H9 (cell line): Measurements from ENCODE around the gene MITF. TPM values are rescaled to one million over a fixed set of nuclear protein-coding genes. Genes with fewer than 3 reads are reported as not detected.

Experiments
- DNase-seq: peaks from one replicate; pipeline ENCODE4 v3.0.0-alpha.2; 2017
- H2AFZ ChIP-seq: one replicate; pipeline ENCODE4 v1.6.1; 2013; ENCODE audit warnings: mild to moderate bottlenecking, low read length, control low read depth, moderate library complexity
- H2AK5ac ChIP-seq: 2 replicates; pipeline ENCODE4 v1.6.1; 2013; ENCODE audit warnings: low read length, control low read depth, mixed read lengths; ENCODE audit not compliant: insufficient read length
- H2BK120ac ChIP-seq: one replicate; pipeline ENCODE4 v1.6.1; 2013; ENCODE audit warnings: low read depth, mild to moderate bottlenecking, low read length, control low read depth, inconsistent platforms; ENCODE audit not compliant: poor library complexity, severe bottlenecking
- H2BK12ac ChIP-seq: 2 replicates; pipeline ENCODE4 v1.6.1; 2013; ENCODE audit warnings: low read length, control low read depth, mixed read lengths, low read depth; ENCODE audit not compliant: insufficient read length
- H2BK15ac ChIP-seq: 2 replicates; pipeline ENCODE4 v1.6.1; 2013; ENCODE audit warnings: low read depth, low read length, control low read depth
- H2BK20ac ChIP-seq: one replicate; pipeline ENCODE4 v1.6.1; 2013; ENCODE audit warnings: low read depth, mild to moderate bottlenecking, low read length, control low read depth, inconsistent platforms; ENCODE audit not compliant: poor library complexity, severe bottlenecking
- H2BK5ac ChIP-seq: 2 replicates; pipeline ENCODE4 v1.6.1; 2013; ENCODE audit warnings: low read length, control low read depth, mixed read lengths; ENCODE audit not compliant: insufficient read length
- H3K14ac ChIP-seq: 2 replicates; pipeline ENCODE4 v1.6.1; 2013; ENCODE audit warnings: low read length, control low read depth; ENCODE audit not compliant: insufficient read depth
- H3K18ac ChIP-seq: 2 replicates; pipeline ENCODE4 v1.6.1; 2013; ENCODE audit warnings: low read depth, mild to moderate bottlenecking, mixed read lengths, low read length, control low read depth; ENCODE audit not compliant: insufficient read length
- H3K23ac ChIP-seq: 2 replicates; pipeline ENCODE4 v1.6.1; 2013; ENCODE audit warnings: low read length, control low read depth, mixed read lengths, low read depth; ENCODE audit not compliant: insufficient read length
- H3K23me2 ChIP-seq: 2 replicates; pipeline ENCODE4 v1.6.1; 2013; ENCODE audit warnings: low read depth, mild to moderate bottlenecking, mixed read lengths, low read length, control low read depth; ENCODE audit not compliant: insufficient read length, poor library complexity, severe bottlenecking
- H3K27ac ChIP-seq: 2 replicates; pipeline ENCODE4 v1.5.1; 2013; ENCODE audit warnings: low read length, control low read depth, mixed read lengths, low read depth; ENCODE audit not compliant: insufficient read length
- H3K27me3 ChIP-seq: 2 replicates; pipeline ENCODE4 v1.6.1; 2013; ENCODE audit warnings: low read length, control low read depth, inconsistent platforms; ENCODE audit not compliant: insufficient read depth
- H3K4ac ChIP-seq: 2 replicates; pipeline ENCODE4 v1.6.1; 2013; ENCODE audit warnings: low read depth, mild to moderate bottlenecking, control low read depth, inconsistent platforms, low read length, moderate library complexity
- H3K4me1 ChIP-seq: 2 replicates; pipeline ENCODE4 v1.6.1; 2013; ENCODE audit warnings: low read length, control low read depth, inconsistent platforms; ENCODE audit not compliant: insufficient read depth
- H3K4me2 ChIP-seq: 2 replicates; pipeline ENCODE4 v1.6.1; 2013; ENCODE audit warnings: low read length, control low read depth, mixed read lengths; ENCODE audit not compliant: insufficient read length, insufficient read depth
- H3K56ac ChIP-seq: 2 replicates; pipeline ENCODE4 v1.6.1; 2013; ENCODE audit warnings: low read depth, mild to moderate bottlenecking, mixed read lengths, low read length, control low read depth; ENCODE audit not compliant: insufficient read length
- H3K79me1 ChIP-seq: 2 replicates; pipeline ENCODE4 v1.6.1; 2013; ENCODE audit warnings: low read depth, mild to moderate bottlenecking, moderate library complexity, low read length, control low read depth, inconsistent platforms; ENCODE audit not compliant: insufficient read depth, poor library complexity, severe bottlenecking
- H3K79me2 ChIP-seq: 2 replicates; pipeline ENCODE4 v1.6.1; 2013; ENCODE audit warnings: low read length, control low read depth, inconsistent platforms; ENCODE audit not compliant: insufficient read depth
- H3K9ac ChIP-seq: 2 replicates; pipeline ENCODE4 v1.6.1; 2013; ENCODE audit warnings: low read length, control low read depth, mixed read lengths; ENCODE audit not compliant: insufficient read length; ENCODE audit errors: extremely low read depth
- H3K9me3 ChIP-seq: one replicate; pipeline ENCODE4 v1.6.1; 2013; ENCODE audit warnings: low read depth, low read length, inconsistent platforms; ENCODE audit not compliant: control insufficient read depth
- H3T11ph ChIP-seq: one replicate; pipeline ENCODE4 v1.6.1; 2013; ENCODE audit warnings: mild to moderate bottlenecking, low read length, control low read depth, inconsistent platforms
- H4K20me1 ChIP-seq: one replicate; pipeline ENCODE4 v1.6.1; 2013; ENCODE audit not compliant: control insufficient read depth, insufficient read length, insufficient read depth
- H4K5ac ChIP-seq: 2 replicates; pipeline ENCODE4 v1.6.1; 2013; ENCODE audit warnings: low read depth, mild to moderate bottlenecking, mixed read lengths, low read length, control low read depth; ENCODE audit not compliant: insufficient read length
- H4K8ac ChIP-seq: replicated peaks from 2 replicates; pipeline ENCODE4 v1.6.1; 2013; ENCODE audit warnings: low read length, control low read depth, mixed read lengths, low read depth; ENCODE audit not compliant: insufficient read length
- H4K91ac ChIP-seq: 2 replicates; pipeline ENCODE4 v1.6.1; 2013; ENCODE audit warnings: low read depth, mild to moderate bottlenecking, moderate library complexity, mixed read lengths, low read length, control low read depth; ENCODE audit not compliant: insufficient read length
- H3K27ac Mint-ChIP-seq, 3 experiments: 2 replicates in 2 of 3; 3 replicates in 1 of 3; pipeline ENCODE4 v1.8.0; 2020 to 2021; ENCODE audit warnings: mixed read lengths in 3 of 3, mild to moderate bottlenecking in 1 of 3, moderate library complexity in 1 of 3
- H3K27me3 Mint-ChIP-seq: 2 replicates; pipeline ENCODE4 v1.8.0; 2021; ENCODE audit warnings: low read depth, mild to moderate bottlenecking, moderate library complexity, mixed read lengths
- H3K36me3 Mint-ChIP-seq, 3 experiments: 2 replicates in 2 of 3; 3 replicates in 1 of 3; pipeline ENCODE4 v1.8.0; 2020 to 2021; ENCODE audit warnings: low read depth in 3 of 3, mixed read lengths in 3 of 3; ENCODE audit not compliant: insufficient read depth in 1 of 3
- H3K4me1 Mint-ChIP-seq, 2 experiments: 2 replicates each; pipeline ENCODE4 v1.8.0; 2020; ENCODE audit warnings: mixed read lengths in 2 of 2
- H3K4me3 Mint-ChIP-seq, 2 experiments: 2 replicates in 1 of 2; 3 replicates in 1 of 2; pipeline ENCODE4 v1.8.0; 2020 to 2021; ENCODE audit warnings: mild to moderate bottlenecking in 2 of 2, mixed read lengths in 2 of 2, moderate library complexity in 1 of 2
- H3K9me3 Mint-ChIP-seq, 2 experiments: 2 replicates in 1 of 2; 3 replicates in 1 of 2; pipeline ENCODE4 v1.8.0; 2020; ENCODE audit warnings: mild to moderate bottlenecking in 2 of 2, mixed read lengths in 2 of 2, moderate library complexity in 1 of 2
- WGBS: extraction: QIAGEN DNeasy Blood & Tissue Kit; methylation state at CpG from one replicate; pipeline ENCODE4 v1.1.7; 2013; ENCODE audit warnings: missing lambda C conversion rate, low lambda C conversion rate, mixed read lengths; ENCODE audit not compliant: insufficient read length; ENCODE audit errors: extremely low coverage; 5-methylcytosine and 5-hydroxymethylcytosine counted together
- total RNA-seq: library from RNA; stranded (reverse); gene quantifications from 2 replicates; pipeline ENCODE4 v1.2.1, GENCODE V29; 2021
- TF ChIP-seq, protein P1 (sequence below): fragments of 200-600 bp; sonication (generic); conservative IDR thresholded peaks from 3 replicates; pipeline ENCODE4 v1.8.0; 2021; ENCODE audit warnings: antibody characterized with exemption, mild to moderate bottlenecking

The MITF gene
- total RNA-seq, 1 experiment from 2014 or later, result 0.81 TPM

DNA sequence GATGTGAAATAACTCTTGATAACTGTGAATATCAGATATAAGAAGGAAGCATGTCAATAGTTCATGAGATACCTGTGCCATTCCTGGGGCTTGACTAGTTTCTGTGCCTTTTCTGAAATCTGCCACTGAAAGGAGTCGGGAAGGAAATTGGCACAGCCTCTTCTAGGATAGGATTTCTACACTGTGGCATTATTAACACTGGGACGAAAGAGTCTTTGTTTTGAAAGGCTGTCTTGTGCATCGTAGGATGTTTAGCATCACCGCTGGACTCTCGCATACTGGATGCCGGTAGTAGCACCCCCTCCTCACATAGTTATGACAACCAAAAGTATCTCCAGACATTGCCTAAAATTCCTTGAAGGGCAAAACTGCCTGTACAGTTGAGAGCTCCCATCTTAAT, 182.4 kb downstream of the MITF start:
- H2BK15ac ChIP-seq, result no peak overlapping the region
- no peaks in the 10 kb centered on the region for H3K27me3 ChIP-seq
- H3K4me3 Mint-ChIP-seq, result no peak overlapping the region
- H3K27ac ChIP-seq, result no peak overlapping the region
- H2AFZ ChIP-seq, result no peak overlapping the region
- H2BK20ac ChIP-seq, result no peak overlapping the region
- no peaks in the 10 kb centered on the region for H3K36me3 Mint-ChIP-seq
- H4K5ac ChIP-seq, result no peak overlapping the region
- no peak overlapping the region for H3K27ac Mint-ChIP-seq
- H2BK12ac ChIP-seq, result no peak overlapping the region
- no peak overlapping the region for H4K91ac ChIP-seq
- no peak overlapping the region for H3K14ac ChIP-seq
- no peak overlapping the region for H2BK120ac ChIP-seq
- H3K9ac ChIP-seq, result no peak overlapping the region
- no peak overlapping the region for H3K23ac ChIP-seq
- H3K23me2 ChIP-seq, result no peaks in the 10 kb centered on the region
- WGBS, result no CpG with 5 or more reads among the region's 6 CpGs
- no peaks in the 10 kb centered on the region for H3K79me1 ChIP-seq
- no peaks in the 10 kb centered on the region for H3K4me1 Mint-ChIP-seq
- no peak overlapping the region for H3T11ph ChIP-seq
- H4K20me1 ChIP-seq, result no peaks in the 10 kb centered on the region
- DNase-seq, result no peak
- no peak overlapping the region for H4K8ac ChIP-seq
- H3K79me2 ChIP-seq, result no peaks in the 10 kb centered on the region
- H3K4me1 ChIP-seq, result no peaks in the 10 kb centered on the region
- H3K9me3 Mint-ChIP-seq, result no peaks in the 10 kb centered on the region; a peak in 2 of 5 replicates
- no peak overlapping the region for H2BK5ac ChIP-seq
- H3K27me3 Mint-ChIP-seq, result peaks cover 3% of the 10 kb centered on the region
- no peak overlapping the region for H3K18ac ChIP-seq
- H3K4ac ChIP-seq, result no peak overlapping the region
- no peaks in the 10 kb centered on the region for H3K9me3 ChIP-seq
- H3K4me2 ChIP-seq, result no peak overlapping the region
- TF ChIP-seq, protein P1, sequence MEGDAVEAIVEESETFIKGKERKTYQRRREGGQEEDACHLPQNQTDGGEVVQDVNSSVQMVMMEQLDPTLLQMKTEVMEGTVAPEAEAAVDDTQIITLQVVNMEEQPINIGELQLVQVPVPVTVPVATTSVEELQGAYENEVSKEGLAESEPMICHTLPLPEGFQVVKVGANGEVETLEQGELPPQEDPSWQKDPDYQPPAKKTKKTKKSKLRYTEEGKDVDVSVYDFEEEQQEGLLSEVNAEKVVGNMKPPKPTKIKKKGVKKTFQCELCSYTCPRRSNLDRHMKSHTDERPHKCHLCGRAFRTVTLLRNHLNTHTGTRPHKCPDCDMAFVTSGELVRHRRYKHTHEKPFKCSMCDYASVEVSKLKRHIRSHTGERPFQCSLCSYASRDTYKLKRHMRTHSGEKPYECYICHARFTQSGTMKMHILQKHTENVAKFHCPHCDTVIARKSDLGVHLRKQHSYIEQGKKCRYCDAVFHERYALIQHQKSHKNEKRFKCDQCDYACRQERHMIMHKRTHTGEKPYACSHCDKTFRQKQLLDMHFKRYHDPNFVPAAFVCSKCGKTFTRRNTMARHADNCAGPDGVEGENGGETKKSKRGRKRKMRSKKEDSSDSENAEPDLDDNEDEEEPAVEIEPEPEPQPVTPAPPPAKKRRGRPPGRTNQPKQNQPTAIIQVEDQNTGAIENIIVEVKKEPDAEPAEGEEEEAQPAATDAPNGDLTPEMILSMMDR, result no peak
- H2AK5ac ChIP-seq, result no peak overlapping the region
- no peak overlapping the region for H3K56ac ChIP-seq
